ENCODE data around the gene TBC1D10B. TPM values are rescaled to one million over a fixed set of nuclear protein-coding genes. Genes with fewer than 3 reads are reported as not detected.
"Not testable (repeated sequence)": the region's sequence is repeated elsewhere in the genome, so short reads cannot be mapped to it uniquely, and the experiment has no call there.

TBC1D10B gene
- total RNA-seq, 1 donor from 2014 or later = 68.9 TPM

DNA sequence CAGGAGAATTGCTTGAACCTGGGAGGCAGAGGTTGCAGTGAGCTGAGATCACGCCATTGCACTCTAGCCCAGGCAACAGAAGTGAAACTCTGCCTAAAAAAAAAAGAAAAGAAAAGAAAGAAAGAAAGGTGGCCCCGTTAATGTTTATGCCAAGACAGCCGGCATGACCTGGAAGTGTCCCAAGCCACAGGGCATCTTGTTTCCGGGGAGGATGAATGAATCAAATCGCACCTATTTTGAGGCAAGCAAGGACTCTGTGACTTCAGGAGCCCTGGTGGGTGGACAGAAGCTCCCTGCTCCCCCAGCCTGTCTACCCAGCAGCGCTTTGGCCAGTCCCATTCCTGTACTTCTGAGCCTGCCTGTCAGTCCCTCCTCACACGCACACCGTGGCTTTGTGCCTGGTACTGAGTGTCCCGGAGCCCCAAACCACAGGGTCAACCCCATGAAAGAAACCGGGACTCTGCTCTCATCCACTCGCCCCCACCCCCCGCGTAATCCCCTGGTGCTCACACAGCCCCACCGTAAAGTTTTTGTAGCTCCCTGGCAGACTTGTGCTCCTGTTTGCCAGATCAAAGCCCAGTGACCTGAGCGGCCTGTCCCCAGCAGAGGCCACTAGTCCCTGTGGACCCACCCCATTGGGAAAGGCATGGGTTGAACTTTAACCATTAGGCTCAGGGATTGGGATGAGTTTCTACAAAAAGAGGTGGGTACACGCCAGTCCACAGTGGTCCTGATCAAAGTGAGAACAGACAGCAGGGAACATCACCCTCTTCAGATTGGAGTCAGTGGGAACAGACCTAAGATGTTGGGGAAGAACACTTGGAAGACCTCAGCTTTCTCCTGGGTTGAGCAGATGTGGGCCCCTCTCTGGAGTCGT, 34.5 kb downstream of the TBC1D10B start:
- Mint-ChIP-seq H3K27ac (peak overlapping the region; percentile 83), H3K4me3 (peak overlapping the region; percentile 86), H3K27me3 (no peaks in the 10 kb centered on the region), H3K9me3 (no peaks in the 10 kb centered on the region), H3K4me1 (peaks cover 13% of the 10 kb centered on the region), H3K36me3 (ENCODE audit: low read depth) (no peaks in the 10 kb centered on the region)
- intact Hi-C loops (cut with micrococcal nuclease) = loop anchor here (1.0 to 5.0 kb wide), 4 partner anchors 19 to 71 kb away; partner anchors contain the start of genes CD2BP2, TBC1D10B and ZNF771
- no peak for DNase-seq

DNA sequence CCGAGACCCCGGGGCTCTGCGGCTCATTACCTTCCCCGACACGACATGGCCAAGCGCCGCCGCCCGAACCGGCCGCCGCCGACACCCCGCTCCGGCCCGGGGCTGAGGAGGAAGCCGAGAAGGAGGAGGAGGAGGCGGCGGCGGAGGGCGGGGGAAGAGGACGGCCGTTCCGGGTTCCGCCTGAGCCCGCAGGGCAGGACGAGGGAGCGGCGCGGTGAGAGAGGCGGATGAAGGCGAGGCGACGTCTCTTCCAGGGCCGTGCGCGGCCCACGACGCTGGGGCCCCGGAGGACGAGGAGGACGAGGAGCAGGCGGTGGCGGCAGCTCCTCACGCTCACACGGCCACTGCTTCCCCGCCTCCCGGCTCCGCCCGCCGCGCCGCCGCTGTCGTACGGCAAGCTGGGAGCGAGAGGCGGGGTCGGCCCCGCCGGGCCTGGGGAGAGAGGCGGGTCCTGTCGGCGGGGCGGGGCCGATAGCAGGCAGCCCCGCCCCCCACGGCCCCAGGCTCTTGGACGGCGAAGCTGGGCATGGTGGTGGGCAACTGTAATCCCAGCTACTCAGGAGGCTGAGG, 35.2 kb downstream of the TBC1D10B start:
- DNase-seq = peak; percentile 95
- H3K27me3 Mint-ChIP-seq; H3K36me3 Mint-ChIP-seq (ENCODE audit: low read depth); H3K9me3 Mint-ChIP-seq: not testable (repeated sequence)
- intact Hi-C loops (cut with micrococcal nuclease) = loop anchor here (1.0 to 5.0 kb wide), 4 partner anchors 20 to 72 kb away; partner anchors contain the start of genes CD2BP2, TBC1D10B and ZNF771
- Mint-ChIP-seq H3K4me3 (peak overlapping the region; percentile 86), H3K27ac (peak overlapping the region; percentile 88), H3K4me1 (peaks cover 13% of the 10 kb centered on the region)

DNA sequence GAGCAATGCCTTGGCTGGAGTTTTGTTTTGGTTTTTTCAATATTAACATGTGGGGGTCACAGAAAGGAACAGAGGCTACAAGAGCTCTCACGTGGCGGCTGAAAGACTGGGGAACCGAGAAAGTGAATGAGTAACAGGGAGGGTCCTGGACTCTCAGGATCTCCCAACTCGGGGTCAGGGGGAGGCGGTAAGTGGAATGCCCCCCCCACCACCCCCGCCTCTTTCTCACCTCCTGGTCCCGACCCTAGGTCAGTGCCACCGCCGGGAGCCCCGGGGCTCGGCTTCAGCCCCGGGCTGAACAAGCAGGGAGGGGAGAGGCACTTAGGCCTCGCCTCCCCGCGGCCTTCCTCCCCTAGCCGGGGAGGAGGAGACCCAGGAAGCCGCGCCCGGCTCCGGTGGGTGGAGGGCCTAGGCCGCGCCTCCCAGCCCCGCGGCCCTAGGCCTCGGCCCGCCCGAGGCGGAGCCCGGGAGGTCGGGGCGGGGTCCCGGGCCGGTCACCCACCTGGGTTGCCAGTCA, 35.8 kb downstream of the TBC1D10B start:
- peaks cover 11% of the 10 kb centered on the region for H3K4me1 Mint-ChIP-seq
- peak; percentile 97 for DNase-seq
- H3K27me3 Mint-ChIP-seq; H3K36me3 Mint-ChIP-seq (ENCODE audit: low read depth); H3K9me3 Mint-ChIP-seq: not testable (repeated sequence)
- intact Hi-C loops (cut with micrococcal nuclease) = loop anchor here (2.0 kb wide), 2 partner anchors 20 to 44 kb away; partner anchors contain the start of gene CD2BP2
- H3K4me3 Mint-ChIP-seq = peak overlapping the region; percentile 96
- peak overlapping the region; percentile 88 for H3K27ac Mint-ChIP-seq

DNA sequence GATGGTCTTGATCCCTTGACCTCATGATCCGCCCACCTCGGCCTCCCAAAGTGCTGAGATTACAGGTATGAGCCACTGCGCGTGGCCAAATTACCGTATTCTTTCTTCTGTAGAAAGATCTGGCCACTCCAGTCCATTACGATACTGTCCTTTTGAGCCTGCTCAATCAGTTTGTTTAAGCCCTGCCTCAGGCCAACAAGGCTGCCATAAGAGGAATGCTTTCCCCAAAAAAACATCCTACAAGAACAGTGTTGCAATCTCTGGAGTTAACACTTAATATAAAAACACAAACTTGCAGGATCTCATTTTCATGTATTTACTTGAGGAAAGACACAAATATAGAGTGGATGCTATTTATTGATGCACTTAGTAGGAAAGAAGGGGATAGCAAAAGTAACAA, 46.1 kb downstream of the TBC1D10B start:
- H3K27ac Mint-ChIP-seq; H3K4me3 Mint-ChIP-seq; intact Hi-C loops (cut with micrococcal nuclease); H3K27me3 Mint-ChIP-seq; H3K9me3 Mint-ChIP-seq; H3K36me3 Mint-ChIP-seq (ENCODE audit: low read depth): not testable (repeated sequence)
- DNase-seq = peak; percentile 21
- peaks cover 12% of the 10 kb centered on the region for H3K4me1 Mint-ChIP-seq

DNA sequence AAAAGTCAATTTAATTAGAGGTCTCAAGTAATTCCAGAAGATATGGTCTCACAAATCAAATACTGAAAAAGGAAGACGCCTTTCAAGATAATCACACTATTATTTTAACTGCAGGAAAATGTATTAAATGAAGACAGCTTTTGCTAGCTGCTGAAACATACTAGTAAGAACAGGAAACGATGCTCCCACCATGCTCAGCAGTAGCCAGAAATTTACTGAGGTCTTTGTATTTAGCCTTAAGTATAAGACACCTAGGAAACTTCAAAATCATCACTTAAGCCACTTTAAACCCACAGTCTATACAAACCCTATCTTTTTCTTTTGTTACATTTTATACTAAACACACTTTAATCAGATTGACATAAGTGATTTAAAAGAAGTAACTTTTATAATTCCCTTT, 51.6 kb downstream of the TBC1D10B start:
- intact Hi-C loops (cut with micrococcal nuclease); H3K27me3 Mint-ChIP-seq; DNase-seq; H3K9me3 Mint-ChIP-seq; H3K4me1 Mint-ChIP-seq; H3K4me3 Mint-ChIP-seq; H3K27ac Mint-ChIP-seq; H3K36me3 Mint-ChIP-seq (ENCODE audit: low read depth): not testable (repeated sequence)

DNA sequence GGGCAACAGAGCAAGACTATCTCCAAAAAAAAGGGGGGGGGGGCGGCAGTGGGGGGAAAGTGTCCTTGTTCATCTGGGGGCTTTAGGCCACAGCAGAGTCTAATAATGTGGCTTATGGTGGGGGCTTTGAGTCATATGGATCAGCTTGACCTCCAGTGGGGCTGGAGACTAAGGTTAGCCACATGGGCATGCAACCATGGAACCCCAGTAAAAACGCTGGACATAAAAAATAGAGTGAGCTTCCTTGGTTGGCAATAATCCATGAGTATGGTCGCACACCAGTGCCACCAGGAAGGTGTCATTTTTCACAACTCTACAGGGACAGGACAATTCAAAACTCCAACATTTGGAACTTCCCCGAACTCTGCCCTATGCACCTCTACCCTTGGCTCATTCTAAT, 59.4 kb downstream of the TBC1D10B start:
- H3K27ac Mint-ChIP-seq; H3K36me3 Mint-ChIP-seq (ENCODE audit: low read depth); H3K4me3 Mint-ChIP-seq; intact Hi-C loops (cut with micrococcal nuclease); H3K27me3 Mint-ChIP-seq; DNase-seq; H3K9me3 Mint-ChIP-seq: not testable (repeated sequence)
- H3K4me1 Mint-ChIP-seq = peaks cover 13% of the 10 kb centered on the region

DNA sequence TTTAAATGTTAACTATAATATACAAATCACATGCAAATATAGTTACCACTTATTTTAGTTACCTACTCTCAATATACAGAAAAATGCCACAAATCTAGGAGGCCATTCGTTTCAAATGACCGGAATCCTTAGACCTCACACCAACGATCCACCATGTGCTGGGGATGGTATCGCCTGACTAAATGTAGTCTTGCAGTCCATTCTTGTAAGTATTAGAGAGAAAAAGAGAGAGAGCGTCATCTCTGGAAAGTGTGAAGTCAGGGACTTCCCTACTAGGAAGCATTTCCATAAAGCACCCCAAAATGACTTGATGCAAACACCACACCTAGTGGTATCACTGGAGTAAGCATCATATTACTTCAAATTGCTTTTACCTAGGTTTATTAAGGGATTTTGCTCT, 61.0 kb downstream of the TBC1D10B start:
- H3K9me3 Mint-ChIP-seq; H3K27me3 Mint-ChIP-seq; intact Hi-C loops (cut with micrococcal nuclease); H3K36me3 Mint-ChIP-seq (ENCODE audit: low read depth); H3K4me1 Mint-ChIP-seq; H3K4me3 Mint-ChIP-seq: not testable (repeated sequence)
- peak; percentile 52 for DNase-seq
- H3K27ac Mint-ChIP-seq = peak overlapping the region; percentile 62

Other genes with a start within 250 kb of the TBC1D10B start
- 53.9 and 56.4 TPM in 2 replicates for gene MAPK3, start 247.3 kb downstream of the TBC1D10B start, total RNA-seq
- gene CORO1A, start 186.9 kb downstream of the TBC1D10B start, total RNA-seq = 748 and 758 TPM in 2 replicates
- gene BOLA2B, start 176.8 kb downstream of the TBC1D10B start, total RNA-seq = 280 and 300 TPM in 2 replicates
- gene SLX1A, start 176.6 kb downstream of the TBC1D10B start, total RNA-seq = 73.0 and 80.7 TPM in 2 replicates
- 15.6 and 24.5 TPM in 2 replicates for gene SULT1A3, start 171.2 kb downstream of the TBC1D10B start, total RNA-seq
- gene NPIPB13, start 122.0 kb downstream of the TBC1D10B start, total RNA-seq = 14.5 and 21.1 TPM in 2 replicates
- 80.5 and 93.2 TPM in 2 replicates for gene CD2BP2, start 15.2 kb downstream of the TBC1D10B start, total RNA-seq
- gene MYL11, start 4.3 kb upstream of the TBC1D10B start, total RNA-seq = 1.0 and 1.3 TPM in 2 replicates
- 162 and 163 TPM in 2 replicates for gene SEPTIN1, start 12.1 kb upstream of the TBC1D10B start, total RNA-seq
- gene ZNF48, start 24.9 kb upstream of the TBC1D10B start, total RNA-seq = 16.5 and 18.3 TPM in 2 replicates
- gene ZNF771, start 37.1 kb upstream of the TBC1D10B start, total RNA-seq = 8.6 and 10.3 TPM in 2 replicates
- gene DCTPP1, start 59.5 kb upstream of the TBC1D10B start, total RNA-seq = 167 and 176 TPM in 2 replicates
- 79.7 and 80.2 TPM in 2 replicates for gene SEPHS2, start 75.4 kb upstream of the TBC1D10B start, total RNA-seq
- gene ITGAL, start 102.2 kb upstream of the TBC1D10B start, total RNA-seq = 264 and 267 TPM in 2 replicates
- gene ZNF768, start 156.1 kb upstream of the TBC1D10B start, total RNA-seq = 12.9 and 14.8 TPM in 2 replicates
- 10.5 and 13.6 TPM in 2 replicates for gene ZNF747, start 164.4 kb upstream of the TBC1D10B start, total RNA-seq
- gene ZNF764, start 187.9 kb upstream of the TBC1D10B start, total RNA-seq = 13.9 and 14.9 TPM in 2 replicates
- gene ZNF688, start 201.2 kb upstream of the TBC1D10B start, total RNA-seq = 6.6 and 8.0 TPM in 2 replicates
- gene ZNF785, start 215.2 kb upstream of the TBC1D10B start, total RNA-seq = 17.1 and 17.8 TPM in 2 replicates
- gene ZNF689, start 239.9 kb upstream of the TBC1D10B start, total RNA-seq = 14.0 and 14.6 TPM in 2 replicates